Osteocyte (in vitro differentiated cells): ENCODE results near the gene EPRS1. TPM values are rescaled to one million over a fixed set of nuclear protein-coding genes. Genes with fewer than 3 reads are reported as not detected.

Experiments used
- DNase-seq: peaks from one replicate; pipeline ENCODE4 v3.0.0; 2021; ENCODE audit warnings: mixed read lengths; ENCODE audit not compliant: unreplicated experiment; ENCODE audit errors: extremely low spot score
- H3K27ac Mint-ChIP-seq: one replicate; pipeline ENCODE4 v1.8.0; 2021; ENCODE audit warnings: mild to moderate bottlenecking, mixed read lengths; ENCODE audit not compliant: unreplicated experiment
- H3K27me3 Mint-ChIP-seq: one replicate; pipeline ENCODE4 v1.8.0; 2021; ENCODE audit warnings: mixed read lengths; ENCODE audit not compliant: unreplicated experiment
- H3K36me3 Mint-ChIP-seq: one replicate; pipeline ENCODE4 v1.8.0; 2021; ENCODE audit warnings: mixed read lengths; ENCODE audit not compliant: unreplicated experiment
- H3K4me1 Mint-ChIP-seq: one replicate; pipeline ENCODE4 v1.8.0; 2021; ENCODE audit warnings: mixed read lengths; ENCODE audit not compliant: unreplicated experiment
- H3K4me3 Mint-ChIP-seq: one replicate; pipeline ENCODE4 v1.8.0; 2021; ENCODE audit warnings: mild to moderate bottlenecking, moderate library complexity, mixed read lengths; ENCODE audit not compliant: unreplicated experiment
- H3K9me3 Mint-ChIP-seq: one replicate; pipeline ENCODE4 v1.8.0; 2021; ENCODE audit warnings: mixed read lengths; ENCODE audit not compliant: unreplicated experiment
- total RNA-seq: library from RNA; stranded (reverse); gene quantifications from 2 replicates; pipeline ENCODE4 v1.2.1, GENCODE V29; 2021
- TF ChIP-seq, protein P1 (sequence below): fragments of 200-600 bp; sonication (generic); IDR thresholded peaks from 2 replicates; pipeline ENCODE4 v1.5.0; 2021; ENCODE audit warnings: antibody characterized with exemption, mild to moderate bottlenecking, moderate library complexity

EPRS1 gene
- total RNA-seq, 1 donor from 2014 or later, result 165 TPM

DNA sequence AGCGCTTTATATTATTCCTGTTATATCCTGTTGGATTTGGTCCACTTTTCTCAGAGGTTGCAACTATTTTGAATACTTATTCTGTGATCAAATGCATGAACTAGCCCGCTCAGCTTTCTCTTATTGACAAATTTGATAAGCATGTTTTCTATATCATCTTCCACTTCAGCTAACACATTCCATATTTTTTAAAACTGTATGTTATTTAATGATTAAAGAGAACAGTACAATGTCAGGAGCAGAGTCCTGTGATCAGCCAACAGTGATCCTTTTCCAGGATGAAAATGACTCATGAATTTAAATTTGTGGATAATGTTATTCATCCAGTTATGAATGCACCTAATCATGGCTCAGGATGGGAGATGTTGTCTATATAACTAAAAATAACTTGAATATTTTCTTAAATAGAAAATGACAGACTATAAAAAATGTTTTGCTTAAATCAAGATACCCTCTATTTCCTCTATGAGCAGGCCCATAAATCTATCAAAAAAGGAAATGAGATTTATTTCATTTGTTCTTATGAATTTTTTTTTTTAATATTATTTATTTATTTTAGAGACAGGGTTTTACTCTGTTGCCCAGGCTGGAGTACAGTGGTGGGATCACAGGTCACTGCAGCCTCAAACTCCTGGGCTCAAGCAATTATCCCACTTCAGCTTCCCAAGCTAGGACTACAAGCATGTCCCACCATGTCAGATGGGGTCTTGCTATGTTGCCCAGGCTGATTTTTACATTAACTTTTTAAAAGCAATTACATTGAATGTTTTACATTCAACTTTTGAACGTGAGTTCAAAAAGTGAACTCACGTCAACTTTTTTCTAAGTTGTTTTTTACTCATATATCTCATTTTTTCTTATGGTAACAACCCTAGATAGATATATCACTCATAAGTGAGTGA is 30.8 kb upstream of the EPRS1 start:
- Mint-ChIP-seq H3K27me3 (no peaks in the 10 kb centered on the region), H3K4me3 (no peak overlapping the region), H3K27ac (no peak overlapping the region), H3K4me1 (no peaks in the 10 kb centered on the region), H3K9me3 (no peaks in the 10 kb centered on the region), H3K36me3 (peaks cover 21% of the 10 kb centered on the region)
- TF ChIP-seq, protein P1, sequence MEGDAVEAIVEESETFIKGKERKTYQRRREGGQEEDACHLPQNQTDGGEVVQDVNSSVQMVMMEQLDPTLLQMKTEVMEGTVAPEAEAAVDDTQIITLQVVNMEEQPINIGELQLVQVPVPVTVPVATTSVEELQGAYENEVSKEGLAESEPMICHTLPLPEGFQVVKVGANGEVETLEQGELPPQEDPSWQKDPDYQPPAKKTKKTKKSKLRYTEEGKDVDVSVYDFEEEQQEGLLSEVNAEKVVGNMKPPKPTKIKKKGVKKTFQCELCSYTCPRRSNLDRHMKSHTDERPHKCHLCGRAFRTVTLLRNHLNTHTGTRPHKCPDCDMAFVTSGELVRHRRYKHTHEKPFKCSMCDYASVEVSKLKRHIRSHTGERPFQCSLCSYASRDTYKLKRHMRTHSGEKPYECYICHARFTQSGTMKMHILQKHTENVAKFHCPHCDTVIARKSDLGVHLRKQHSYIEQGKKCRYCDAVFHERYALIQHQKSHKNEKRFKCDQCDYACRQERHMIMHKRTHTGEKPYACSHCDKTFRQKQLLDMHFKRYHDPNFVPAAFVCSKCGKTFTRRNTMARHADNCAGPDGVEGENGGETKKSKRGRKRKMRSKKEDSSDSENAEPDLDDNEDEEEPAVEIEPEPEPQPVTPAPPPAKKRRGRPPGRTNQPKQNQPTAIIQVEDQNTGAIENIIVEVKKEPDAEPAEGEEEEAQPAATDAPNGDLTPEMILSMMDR, result no peak
- DNase-seq, result no peak

DNA sequence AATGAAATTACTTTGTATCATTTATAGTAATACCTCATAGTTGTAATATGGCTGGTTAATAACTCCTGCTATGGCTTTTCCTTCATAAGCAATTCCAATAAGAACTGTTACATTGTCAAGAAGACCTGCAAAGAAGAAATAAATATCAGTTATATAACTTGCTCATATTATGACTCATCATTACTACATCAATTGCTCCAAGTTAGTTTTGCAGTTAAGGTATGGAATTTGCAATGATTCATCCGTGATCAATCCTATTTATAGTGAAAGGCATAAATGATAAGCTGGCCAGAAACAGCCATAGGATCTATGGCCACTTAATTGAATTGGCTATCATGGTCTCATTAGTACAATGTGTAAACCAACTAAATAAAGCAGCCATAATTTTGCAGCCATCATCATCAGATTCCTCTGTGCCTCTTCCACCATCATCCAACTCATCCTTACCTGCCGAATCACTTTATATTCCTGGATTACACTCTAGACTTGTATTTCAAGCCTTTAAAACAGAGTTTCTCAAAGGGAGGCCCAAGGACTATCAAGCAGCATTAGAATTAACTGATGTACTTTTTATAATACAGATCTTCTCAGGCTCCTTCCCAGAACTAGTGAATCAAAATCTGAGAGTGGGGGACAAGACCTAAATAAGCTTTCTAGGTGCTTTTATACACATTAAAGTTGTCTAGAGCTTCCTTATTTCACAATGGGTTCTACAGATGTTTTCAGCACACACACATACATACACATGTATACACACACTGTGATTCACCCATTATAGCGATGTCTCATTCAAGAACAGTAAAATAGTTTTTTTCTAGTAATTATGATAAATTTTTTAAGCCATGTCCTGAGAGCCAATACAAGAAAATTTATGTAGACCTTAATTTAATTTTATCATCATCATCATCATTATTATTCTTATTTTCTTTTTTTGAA is 21.2 kb upstream of the EPRS1 start:
- no peaks in the 10 kb centered on the region for H3K4me1 Mint-ChIP-seq
- no peaks in the 10 kb centered on the region for H3K9me3 Mint-ChIP-seq
- DNase-seq, result no peak
- H3K36me3 Mint-ChIP-seq, result peaks cover 20% of the 10 kb centered on the region
- H3K27ac Mint-ChIP-seq, result no peak overlapping the region
- H3K27me3 Mint-ChIP-seq, result no peaks in the 10 kb centered on the region
- TF ChIP-seq, protein P1, result no peak
- H3K4me3 Mint-ChIP-seq, result no peak overlapping the region

DNA sequence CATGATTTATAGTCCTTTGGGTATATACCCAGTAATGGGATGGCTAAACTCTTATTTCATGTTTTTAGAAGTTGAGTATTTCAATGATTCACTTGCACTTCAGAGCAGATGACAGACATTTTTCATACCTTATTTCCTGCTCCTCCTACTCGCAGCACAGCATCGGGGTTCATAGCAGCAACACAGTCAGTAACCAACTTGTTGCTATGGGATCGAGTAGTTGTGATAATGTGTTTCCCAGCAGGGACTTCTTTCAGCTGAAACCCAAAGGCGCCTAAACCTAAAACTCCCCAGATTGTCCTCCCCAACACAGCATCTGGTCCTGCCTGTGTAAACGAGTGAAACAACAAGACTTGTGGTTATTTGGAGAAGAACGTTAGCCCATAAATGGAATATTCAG is 16.3 kb upstream of the EPRS1 start:
- H3K9me3 Mint-ChIP-seq, result no peaks in the 10 kb centered on the region
- H3K27me3 Mint-ChIP-seq, result no peaks in the 10 kb centered on the region
- H3K4me3 Mint-ChIP-seq, result no peak overlapping the region
- H3K36me3 Mint-ChIP-seq, result peaks cover 16% of the 10 kb centered on the region
- no peaks in the 10 kb centered on the region for H3K4me1 Mint-ChIP-seq
- TF ChIP-seq, protein P1, result no peak
- DNase-seq, result no peak
- no peak overlapping the region for H3K27ac Mint-ChIP-seq

DNA sequence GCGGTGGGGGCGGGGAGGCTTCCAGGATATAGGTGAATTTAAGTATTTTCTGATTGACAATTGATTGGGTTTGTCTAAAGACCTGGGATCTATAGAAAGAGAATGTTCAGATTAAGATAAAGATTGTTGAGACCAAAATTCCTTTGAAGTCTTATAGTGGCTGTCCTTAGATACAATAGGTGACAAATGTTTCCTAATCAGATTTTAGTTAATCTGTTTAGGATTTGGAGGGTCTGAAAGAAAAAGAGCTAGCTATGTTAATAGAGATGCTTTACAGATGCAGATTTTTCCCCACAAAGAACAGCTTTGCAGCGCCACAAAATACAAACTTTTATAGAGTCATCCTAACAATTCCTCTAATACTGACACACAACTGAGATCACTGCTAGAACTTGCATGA is 14.6 kb upstream of the EPRS1 start:
- no peak overlapping the region for H3K27ac Mint-ChIP-seq
- TF ChIP-seq, protein P1, result no peak
- no peaks in the 10 kb centered on the region for H3K9me3 Mint-ChIP-seq
- no peaks in the 10 kb centered on the region for H3K4me1 Mint-ChIP-seq
- peaks cover 19% of the 10 kb centered on the region for H3K36me3 Mint-ChIP-seq
- no peaks in the 10 kb centered on the region for H3K27me3 Mint-ChIP-seq
- H3K4me3 Mint-ChIP-seq, result no peak overlapping the region
- no peak for DNase-seq

DNA sequence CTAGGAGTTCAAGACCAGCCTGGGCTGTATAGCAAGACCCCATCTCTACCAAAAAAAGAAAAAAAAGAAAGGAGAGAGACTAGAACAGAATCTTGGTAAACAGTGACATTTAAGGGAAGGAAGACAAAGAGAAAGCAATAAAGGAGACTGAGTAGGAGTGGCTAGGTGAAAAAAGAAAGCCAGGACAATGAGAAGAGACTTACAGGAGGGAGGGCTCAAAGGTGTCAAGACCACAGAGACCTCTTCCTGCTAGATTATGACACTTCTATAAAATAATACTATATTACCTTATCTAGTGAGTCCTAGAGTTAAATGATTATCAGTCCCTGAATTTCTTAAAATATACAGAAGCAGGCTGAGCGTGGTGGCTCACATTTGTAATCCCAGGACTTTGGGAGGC is 10.1 kb upstream of the EPRS1 start:
- TF ChIP-seq, protein P1, result no peak
- Mint-ChIP-seq H3K4me3 (no peak overlapping the region), H3K9me3 (no peaks in the 10 kb centered on the region), H3K36me3 (peaks cover 14% of the 10 kb centered on the region), H3K4me1 (no peaks in the 10 kb centered on the region), H3K27me3 (no peaks in the 10 kb centered on the region), H3K27ac (no peak overlapping the region)
- no peak for DNase-seq
